Subcutaneous abdominal adipose tissue (tissue), 5 donors: ENCODE measurements around the gene TMEM120B.
"Not testable (repeated sequence)": the region's sequence is repeated elsewhere in the genome, so short reads cannot be mapped to it uniquely, and the experiment has no call there.

Experiments used
- H3K27ac ChIP-seq: one replicate; pipeline ENCODE4 v1.7.0; 2013; ENCODE audit warnings: low read depth, mild to moderate bottlenecking, inconsistent platforms, low read length, moderate library complexity
- H3K27me3 ChIP-seq, 5 donors: one replicate each; pipeline ENCODE4 v1.7.0; 2013; ENCODE audit warnings: low read length in 5 of 5, inconsistent platforms in 1 of 5; ENCODE audit not compliant: control insufficient read depth in 5 of 5, insufficient read depth in 4 of 5
- H3K36me3 ChIP-seq, 5 donors: one replicate each; pipeline ENCODE4 v1.7.0; 2013; ENCODE audit warnings: low read length in 5 of 5; ENCODE audit not compliant: control insufficient read depth in 5 of 5, insufficient read depth in 5 of 5
- H3K4me1 ChIP-seq, 5 donors: one replicate each; pipeline ENCODE4 v1.7.0; 2013; ENCODE audit warnings: low read length in 5 of 5, mild to moderate bottlenecking in 3 of 5, moderate library complexity in 1 of 5; ENCODE audit not compliant: control insufficient read depth in 5 of 5, insufficient read depth in 5 of 5
- H3K4me3 ChIP-seq, 5 donors: one replicate each; pipeline ENCODE4 v1.7.0; 2013; ENCODE audit warnings: low read length in 5 of 5, low read depth in 1 of 5
- H3K9ac ChIP-seq, 5 donors: one replicate each; pipeline ENCODE4 v1.7.0; 2013; ENCODE audit warnings: low read length in 5 of 5, mild to moderate bottlenecking in 4 of 5, moderate library complexity in 3 of 5
- H3K9me3 ChIP-seq, 5 donors: one replicate each; pipeline ENCODE4 v1.7.0; 2013; ENCODE audit warnings: low read length in 5 of 5; ENCODE audit not compliant: control insufficient read depth in 5 of 5
- donor health status: healthy.
- donor health status: healthy.
- donor health status: healthy.
- donor health status: healthy.
- donor health status: healthy.

TMEM120B gene

DNA sequence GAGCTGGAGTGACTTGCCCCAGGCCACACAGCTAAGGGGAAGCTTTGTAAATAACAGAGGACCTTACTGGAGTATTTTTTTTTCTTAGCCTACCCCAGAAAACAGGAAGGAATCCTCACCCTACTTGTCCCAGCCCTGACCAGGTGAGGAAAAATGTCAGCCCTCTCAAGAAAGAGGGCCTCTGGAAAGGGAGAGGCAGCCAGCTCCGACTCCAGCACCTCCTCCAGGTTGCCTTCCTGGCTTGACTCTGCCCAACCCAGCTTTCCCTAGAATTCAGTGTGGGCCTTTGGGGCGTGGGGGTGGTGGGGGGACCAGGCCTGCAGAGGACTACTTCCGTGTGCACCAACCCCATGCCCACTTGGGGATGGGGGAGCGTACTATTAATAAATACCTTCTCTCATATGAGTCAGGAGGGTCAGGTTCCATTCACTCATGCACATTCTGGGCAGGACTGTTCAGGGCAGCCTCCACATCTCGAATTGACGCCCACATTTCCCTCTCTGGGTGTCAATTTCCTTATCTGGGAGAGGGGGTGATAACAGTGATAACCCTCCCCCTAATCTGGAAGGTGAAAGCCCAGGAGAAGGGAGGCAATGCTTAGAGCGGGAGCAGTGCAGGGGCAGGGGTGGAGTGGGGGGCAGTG lies 75.7 kb downstream of the TMEM120B start:
- Histone ChIP-seq H3K27ac (no peak overlapping the region), H3K4me3 (no peak overlapping the region), H3K36me3 (no peaks in the 10 kb centered on the region), H3K4me1 (peaks cover 0 to 47% (median 27%) of the 10 kb centered on the region in 5 donors), H3K27me3 (no peaks in the 10 kb centered on the region), H3K9me3 (no peaks in the 10 kb centered on the region), H3K9ac (no peak overlapping the region)

DNA sequence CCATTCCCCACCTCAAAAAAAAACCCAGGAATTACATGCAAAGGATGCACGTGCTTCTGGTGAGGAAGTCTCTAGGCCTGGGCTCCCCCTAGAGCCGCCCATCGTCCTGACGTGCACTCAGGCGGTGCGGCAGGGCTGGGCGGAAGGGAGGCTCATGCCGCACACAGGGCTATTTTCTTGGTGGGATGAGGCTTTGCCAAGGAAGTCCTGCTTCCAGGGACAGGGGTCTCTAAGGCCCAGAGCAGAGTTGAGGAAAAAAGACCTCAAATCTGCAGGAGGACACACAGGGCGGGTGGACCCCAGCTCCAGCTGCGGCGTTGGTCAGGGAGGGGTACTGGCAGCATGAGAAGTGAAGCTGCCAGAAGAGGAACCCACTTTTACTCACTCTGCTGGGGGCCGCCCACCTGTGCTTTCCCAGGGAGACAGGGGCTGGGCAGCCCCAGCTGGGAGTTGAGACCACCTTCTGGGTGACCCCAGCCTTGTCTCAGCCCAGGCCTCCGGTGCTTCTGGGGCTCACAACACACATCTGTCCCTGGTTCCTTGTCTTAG lies 76.8 kb downstream of the TMEM120B start:
- Histone ChIP-seq H3K9me3 (no peaks in the 10 kb centered on the region), H3K27me3 (no peaks in the 10 kb centered on the region), H3K4me3 (peak overlapping the region in 1 of 5 donors; percentile 30), H3K27ac (peak overlapping the region; percentile 46), H3K9ac (peak overlapping the region in 1 of 5 donors; percentile 37), H3K4me1 (peaks cover 0 to 52% (median 36%) of the 10 kb centered on the region in 5 donors), H3K36me3 (no peaks in the 10 kb centered on the region)

- Histone ChIP-seq H3K4me3 (peak overlapping the region in 1 of 5 donors; percentile 30), H3K4me1 (peaks cover 4 to 53% (median 39%) of the 10 kb centered on the region in 5 donors), H3K9me3 (no peaks in the 10 kb centered on the region), H3K27ac (peak overlapping the region; percentile 46), H3K36me3 (peaks cover 0 to under 1% (median 0%) of the 10 kb centered on the region in 5 donors), H3K9ac (peak overlapping the region in 1 of 5 donors; percentile 37), H3K27me3 (no peaks in the 10 kb centered on the region)
These were observed 77.5 kb downstream of the TMEM120B start for GRCh38 chr12:121789800-121790728.

DNA sequence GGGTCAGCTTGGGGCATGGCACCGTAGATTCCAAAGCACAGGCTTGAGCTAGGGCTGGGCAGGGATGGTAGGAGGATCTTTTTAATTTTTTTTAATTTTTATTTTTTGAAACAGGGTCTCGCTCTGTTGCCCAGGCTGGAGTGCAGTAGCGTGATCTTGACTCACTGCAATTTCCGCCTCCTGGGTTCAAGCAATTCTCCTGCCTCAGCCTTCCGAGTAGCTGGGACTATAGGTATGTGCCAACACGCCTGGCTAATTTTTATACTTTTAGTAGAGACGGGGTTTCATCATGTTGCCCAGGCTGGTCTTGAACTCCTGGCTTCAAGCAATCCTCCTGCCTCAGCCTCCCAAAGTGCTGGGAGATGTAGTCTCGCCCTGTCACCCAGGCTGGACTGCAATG lies 78.2 kb downstream of the TMEM120B start:
- peaks cover 5 to 60% (median 46%) of the 10 kb centered on the region in 5 donors for H3K4me1 ChIP-seq
- not testable (repeated sequence) for H3K9me3 ChIP-seq, H3K36me3 ChIP-seq, H3K27ac ChIP-seq, H3K9ac ChIP-seq, H3K4me3 ChIP-seq, H3K27me3 ChIP-seq

- no peak overlapping the region for H3K27ac ChIP-seq
- no peak overlapping the region for H3K9ac ChIP-seq
- H3K4me3 ChIP-seq, result peak overlapping the region in 1 of 5 donors; percentile 21
- no peaks in the 10 kb centered on the region for H3K9me3 ChIP-seq
- no peaks in the 10 kb centered on the region for H3K27me3 ChIP-seq
- H3K36me3 ChIP-seq, result peaks cover 0 to 14% (median 8%) of the 10 kb centered on the region in 5 donors
- H3K4me1 ChIP-seq, result peaks cover 5 to 67% (median 56%) of the 10 kb centered on the region in 5 donors
These were observed 79.4 kb downstream of the TMEM120B start for GRCh38 chr12:121791671-121792551.

DNA sequence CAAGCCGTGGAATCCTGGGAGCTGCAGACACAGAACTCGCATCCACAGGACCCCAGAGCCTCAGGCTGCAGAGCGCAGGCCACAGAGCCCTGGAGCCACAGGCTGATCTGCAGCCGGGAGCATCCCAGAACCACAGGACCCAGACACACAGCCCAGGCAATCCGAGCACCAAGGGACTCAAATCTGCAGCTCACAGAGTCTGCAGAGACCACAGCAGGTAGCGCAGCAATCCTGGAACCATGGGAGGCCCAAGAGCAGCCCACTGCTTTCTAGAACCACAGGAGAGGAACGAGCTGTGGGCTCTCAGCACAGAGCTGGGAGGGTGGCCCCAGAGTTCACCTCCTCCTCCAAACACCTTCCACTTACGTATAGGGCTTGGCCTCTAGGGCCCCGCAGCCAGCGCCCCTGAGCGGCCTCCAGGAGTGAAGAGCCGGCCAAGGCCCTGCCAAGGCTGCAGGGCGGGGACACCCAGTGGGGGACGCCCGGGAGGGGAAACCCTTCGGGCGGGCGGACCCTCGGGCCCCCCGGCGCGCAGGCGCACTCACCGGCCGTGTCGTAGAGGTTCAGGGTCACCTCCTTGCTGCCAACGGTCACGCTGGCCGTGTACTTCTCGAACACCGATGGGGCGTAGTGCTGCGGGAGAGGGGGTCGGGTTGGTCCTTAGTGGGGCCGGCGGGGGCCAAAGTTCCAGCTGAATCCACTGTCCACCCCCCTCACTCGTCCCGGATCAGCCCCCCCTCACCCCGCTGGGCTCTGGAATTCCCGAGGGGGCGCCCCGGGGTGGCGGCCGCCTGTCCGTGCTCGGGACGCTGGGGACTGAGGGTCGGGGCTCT lies 80.3 kb downstream of the TMEM120B start:
- Histone ChIP-seq H3K9me3 (no peaks in the 10 kb centered on the region), H3K4me1 (peaks cover 5 to 72% (median 65%) of the 10 kb centered on the region in 5 donors), H3K27ac (no peak overlapping the region), H3K36me3 (peaks cover 0 to 14% (median 8%) of the 10 kb centered on the region in 5 donors), H3K27me3 (no peaks in the 10 kb centered on the region), H3K9ac (peak overlapping the region in 1 of 5 donors; percentile 25), H3K4me3 (peak overlapping the region in 3 of 5 donors; percentile 50 to 68 (median 60))

DNA sequence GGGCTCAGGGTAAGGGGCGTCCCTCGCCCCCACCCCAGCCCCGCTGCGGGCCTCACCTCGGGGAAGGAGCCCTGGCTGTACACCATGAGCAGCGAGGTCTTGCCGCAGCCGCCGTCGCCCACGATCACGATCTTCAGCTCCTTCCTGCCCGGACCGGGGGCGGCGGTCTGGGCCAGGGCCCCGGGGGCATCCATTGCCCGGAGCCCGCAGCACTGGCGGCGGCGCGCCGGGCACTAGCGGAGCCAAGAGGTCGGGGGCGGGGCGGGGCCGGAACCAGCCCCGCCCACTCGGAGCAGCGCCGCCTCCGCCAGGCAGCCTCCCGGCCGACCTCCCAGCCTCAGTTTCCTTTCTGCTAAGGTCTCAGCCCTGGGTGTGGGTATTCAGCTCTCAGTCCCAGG lies 80.9 kb downstream of the TMEM120B start, which contains the start of gene RHOF:
RHOF (minus strand) TSS at position 249 of the 398 bp plus-strand sequence; CDS start at position 194, 55 bp downstream.
- no peaks in the 10 kb centered on the region for H3K27me3 ChIP-seq
- H3K9ac ChIP-seq, result peak within 1 kb of the TSS in 4 of 5 donors; percentile 43 to 76 (median 64)
- peaks cover 0 to 14% (median 11%) of the 10 kb centered on the region in 5 donors for H3K36me3 ChIP-seq
- peak within 1 kb of the TSS; percentile 50 to 68 (median 59) for H3K4me3 ChIP-seq
- peak within 1 kb of the TSS; percentile 100 for H3K27ac ChIP-seq
- H3K9me3 ChIP-seq, result no peaks in the 10 kb centered on the region
- H3K4me1 ChIP-seq, result peaks cover 10 to 78% (median 71%) of the 10 kb centered on the region in 5 donors

DNA sequence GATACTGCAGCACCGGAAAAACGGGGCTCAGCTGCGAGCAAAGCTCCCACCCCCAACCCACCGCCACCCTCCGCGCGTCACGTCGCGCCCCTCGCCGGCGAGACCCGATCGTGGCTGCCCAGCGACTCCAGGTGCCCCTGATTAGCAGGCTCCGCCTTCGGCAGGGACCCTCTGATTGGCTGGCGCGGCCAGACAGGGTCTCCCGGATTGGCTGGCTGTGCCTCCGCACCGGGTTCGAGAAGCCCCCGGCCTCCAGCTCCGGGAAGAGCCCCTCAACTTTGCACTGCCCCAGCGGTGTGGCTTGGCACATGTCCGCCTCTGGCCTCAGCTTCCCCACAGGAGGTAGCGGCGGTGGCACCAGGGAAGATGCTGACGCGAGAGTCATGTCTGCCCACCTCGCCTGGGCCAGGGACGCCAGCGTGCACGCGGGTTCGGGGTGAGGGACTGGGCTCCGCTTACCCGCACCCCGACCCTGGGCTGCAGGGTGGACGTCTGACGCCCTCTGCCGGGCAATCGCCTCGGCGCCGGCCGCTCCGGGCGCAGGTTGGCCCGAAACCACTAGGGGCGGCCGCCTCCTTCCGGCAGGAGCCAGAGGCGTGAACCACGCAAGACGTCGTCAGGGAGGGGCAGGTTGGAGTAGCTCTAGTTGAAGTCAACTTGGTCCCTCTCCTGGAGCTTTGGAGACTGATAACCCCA lies 81.4 kb downstream of the TMEM120B start:
- Histone ChIP-seq H3K9me3 (no peaks in the 10 kb centered on the region), H3K27ac (peak overlapping the region; percentile 100), H3K4me3 (peak overlapping the region; percentile 50 to 68 (median 59)), H3K4me1 (peaks cover 15 to 78% (median 76%) of the 10 kb centered on the region in 5 donors), H3K9ac (peak overlapping the region in 4 of 5 donors; percentile 43 to 76 (median 64)), H3K27me3 (no peaks in the 10 kb centered on the region), H3K36me3 (peaks cover 0 to 17% (median 11%) of the 10 kb centered on the region in 5 donors)
